H9 (cell line): ENCODE results near the gene EXOC8. TPM values are rescaled to one million over a fixed set of nuclear protein-coding genes. Genes with fewer than 3 reads are reported as not detected.

Source experiments
- DNase-seq: peaks from one replicate; pipeline ENCODE4 v3.0.0-alpha.2; 2017
- H2AFZ ChIP-seq: one replicate; pipeline ENCODE4 v1.6.1; 2013; ENCODE audit warnings: mild to moderate bottlenecking, low read length, control low read depth, moderate library complexity
- H2AK5ac ChIP-seq: 2 replicates; pipeline ENCODE4 v1.6.1; 2013; ENCODE audit warnings: low read length, control low read depth, mixed read lengths; ENCODE audit not compliant: insufficient read length
- H2BK120ac ChIP-seq: one replicate; pipeline ENCODE4 v1.6.1; 2013; ENCODE audit warnings: low read depth, mild to moderate bottlenecking, low read length, control low read depth, inconsistent platforms; ENCODE audit not compliant: poor library complexity, severe bottlenecking
- H2BK12ac ChIP-seq: 2 replicates; pipeline ENCODE4 v1.6.1; 2013; ENCODE audit warnings: low read length, control low read depth, mixed read lengths, low read depth; ENCODE audit not compliant: insufficient read length
- H2BK15ac ChIP-seq: 2 replicates; pipeline ENCODE4 v1.6.1; 2013; ENCODE audit warnings: low read depth, low read length, control low read depth
- H2BK20ac ChIP-seq: one replicate; pipeline ENCODE4 v1.6.1; 2013; ENCODE audit warnings: low read depth, mild to moderate bottlenecking, low read length, control low read depth, inconsistent platforms; ENCODE audit not compliant: poor library complexity, severe bottlenecking
- H2BK5ac ChIP-seq: 2 replicates; pipeline ENCODE4 v1.6.1; 2013; ENCODE audit warnings: low read length, control low read depth, mixed read lengths; ENCODE audit not compliant: insufficient read length
- H3K14ac ChIP-seq: 2 replicates; pipeline ENCODE4 v1.6.1; 2013; ENCODE audit warnings: low read length, control low read depth; ENCODE audit not compliant: insufficient read depth
- H3K18ac ChIP-seq: 2 replicates; pipeline ENCODE4 v1.6.1; 2013; ENCODE audit warnings: low read depth, mild to moderate bottlenecking, mixed read lengths, low read length, control low read depth; ENCODE audit not compliant: insufficient read length
- H3K23ac ChIP-seq: 2 replicates; pipeline ENCODE4 v1.6.1; 2013; ENCODE audit warnings: low read length, control low read depth, mixed read lengths, low read depth; ENCODE audit not compliant: insufficient read length
- H3K23me2 ChIP-seq: 2 replicates; pipeline ENCODE4 v1.6.1; 2013; ENCODE audit warnings: low read depth, mild to moderate bottlenecking, mixed read lengths, low read length, control low read depth; ENCODE audit not compliant: insufficient read length, poor library complexity, severe bottlenecking
- H3K27ac ChIP-seq: 2 replicates; pipeline ENCODE4 v1.5.1; 2013; ENCODE audit warnings: low read length, control low read depth, mixed read lengths, low read depth; ENCODE audit not compliant: insufficient read length
- H3K27me3 ChIP-seq: 2 replicates; pipeline ENCODE4 v1.6.1; 2013; ENCODE audit warnings: low read length, control low read depth, inconsistent platforms; ENCODE audit not compliant: insufficient read depth
- H3K4ac ChIP-seq: 2 replicates; pipeline ENCODE4 v1.6.1; 2013; ENCODE audit warnings: low read depth, mild to moderate bottlenecking, control low read depth, inconsistent platforms, low read length, moderate library complexity
- H3K4me1 ChIP-seq: 2 replicates; pipeline ENCODE4 v1.6.1; 2013; ENCODE audit warnings: low read length, control low read depth, inconsistent platforms; ENCODE audit not compliant: insufficient read depth
- H3K4me2 ChIP-seq: 2 replicates; pipeline ENCODE4 v1.6.1; 2013; ENCODE audit warnings: low read length, control low read depth, mixed read lengths; ENCODE audit not compliant: insufficient read length, insufficient read depth
- H3K56ac ChIP-seq: 2 replicates; pipeline ENCODE4 v1.6.1; 2013; ENCODE audit warnings: low read depth, mild to moderate bottlenecking, mixed read lengths, low read length, control low read depth; ENCODE audit not compliant: insufficient read length
- H3K79me1 ChIP-seq: 2 replicates; pipeline ENCODE4 v1.6.1; 2013; ENCODE audit warnings: low read depth, mild to moderate bottlenecking, moderate library complexity, low read length, control low read depth, inconsistent platforms; ENCODE audit not compliant: insufficient read depth, poor library complexity, severe bottlenecking
- H3K79me2 ChIP-seq: 2 replicates; pipeline ENCODE4 v1.6.1; 2013; ENCODE audit warnings: low read length, control low read depth, inconsistent platforms; ENCODE audit not compliant: insufficient read depth
- H3K9ac ChIP-seq: 2 replicates; pipeline ENCODE4 v1.6.1; 2013; ENCODE audit warnings: low read length, control low read depth, mixed read lengths; ENCODE audit not compliant: insufficient read length; ENCODE audit errors: extremely low read depth
- H3K9me3 ChIP-seq: one replicate; pipeline ENCODE4 v1.6.1; 2013; ENCODE audit warnings: low read depth, low read length, inconsistent platforms; ENCODE audit not compliant: control insufficient read depth
- H3T11ph ChIP-seq: one replicate; pipeline ENCODE4 v1.6.1; 2013; ENCODE audit warnings: mild to moderate bottlenecking, low read length, control low read depth, inconsistent platforms
- H4K20me1 ChIP-seq: one replicate; pipeline ENCODE4 v1.6.1; 2013; ENCODE audit not compliant: control insufficient read depth, insufficient read length, insufficient read depth
- H4K5ac ChIP-seq: 2 replicates; pipeline ENCODE4 v1.6.1; 2013; ENCODE audit warnings: low read depth, mild to moderate bottlenecking, mixed read lengths, low read length, control low read depth; ENCODE audit not compliant: insufficient read length
- H4K8ac ChIP-seq: replicated peaks from 2 replicates; pipeline ENCODE4 v1.6.1; 2013; ENCODE audit warnings: low read length, control low read depth, mixed read lengths, low read depth; ENCODE audit not compliant: insufficient read length
- H4K91ac ChIP-seq: 2 replicates; pipeline ENCODE4 v1.6.1; 2013; ENCODE audit warnings: low read depth, mild to moderate bottlenecking, moderate library complexity, mixed read lengths, low read length, control low read depth; ENCODE audit not compliant: insufficient read length
- H3K27ac Mint-ChIP-seq, 3 experiments: 2 replicates in 2 of 3; 3 replicates in 1 of 3; pipeline ENCODE4 v1.8.0; 2020 to 2021; ENCODE audit warnings: mixed read lengths in 3 of 3, mild to moderate bottlenecking in 1 of 3, moderate library complexity in 1 of 3
- H3K27me3 Mint-ChIP-seq: 2 replicates; pipeline ENCODE4 v1.8.0; 2021; ENCODE audit warnings: low read depth, mild to moderate bottlenecking, moderate library complexity, mixed read lengths
- H3K36me3 Mint-ChIP-seq, 3 experiments: 2 replicates in 2 of 3; 3 replicates in 1 of 3; pipeline ENCODE4 v1.8.0; 2020 to 2021; ENCODE audit warnings: low read depth in 3 of 3, mixed read lengths in 3 of 3; ENCODE audit not compliant: insufficient read depth in 1 of 3
- H3K4me1 Mint-ChIP-seq, 2 experiments: 2 replicates each; pipeline ENCODE4 v1.8.0; 2020; ENCODE audit warnings: mixed read lengths in 2 of 2
- H3K4me3 Mint-ChIP-seq, 2 experiments: 2 replicates in 1 of 2; 3 replicates in 1 of 2; pipeline ENCODE4 v1.8.0; 2020 to 2021; ENCODE audit warnings: mild to moderate bottlenecking in 2 of 2, mixed read lengths in 2 of 2, moderate library complexity in 1 of 2
- H3K9me3 Mint-ChIP-seq, 2 experiments: 2 replicates in 1 of 2; 3 replicates in 1 of 2; pipeline ENCODE4 v1.8.0; 2020; ENCODE audit warnings: mild to moderate bottlenecking in 2 of 2, mixed read lengths in 2 of 2, moderate library complexity in 1 of 2
- CTCF ChIP-seq: fragments of 200-600 bp; sonication (generic); conservative IDR thresholded peaks from 3 replicates; pipeline ENCODE4 v1.8.0; 2021; ENCODE audit warnings: antibody characterized with exemption, mild to moderate bottlenecking
- WGBS: extraction: QIAGEN DNeasy Blood & Tissue Kit; methylation state at CpG from one replicate; pipeline ENCODE4 v1.1.7; 2013; ENCODE audit warnings: missing lambda C conversion rate, low lambda C conversion rate, mixed read lengths; ENCODE audit not compliant: insufficient read length; ENCODE audit errors: extremely low coverage; 5-methylcytosine and 5-hydroxymethylcytosine counted together
- total RNA-seq: library from RNA; stranded (reverse); gene quantifications from 2 replicates; pipeline ENCODE4 v1.2.1, GENCODE V29; 2021

EXOC8 gene
- total RNA-seq, 1 experiment from 2014 or later, result 10.8 TPM

- Histone ChIP-seq H3K56ac (no peak overlapping the region), H2BK120ac (no peak overlapping the region), H4K5ac (no peak overlapping the region), H3K4me1 (no peaks in the 10 kb centered on the region), H3T11ph (no peak overlapping the region), H3K4me2 (no peak overlapping the region), H3K23ac (no peak overlapping the region), H2BK12ac (no peak overlapping the region), H3K79me2 (no peaks in the 10 kb centered on the region), H2BK20ac (no peak overlapping the region), H3K9me3 (no peaks in the 10 kb centered on the region), H2AFZ (no peak overlapping the region), H2BK15ac (no peak overlapping the region), H4K20me1 (no peaks in the 10 kb centered on the region), H3K18ac (no peak overlapping the region), H3K27me3 (no peaks in the 10 kb centered on the region), H3K23me2 (no peaks in the 10 kb centered on the region), H2AK5ac (no peak overlapping the region), H3K79me1 (no peaks in the 10 kb centered on the region), H4K91ac (no peak overlapping the region), H2BK5ac (no peak overlapping the region), H3K9ac (no peak overlapping the region), H3K14ac (no peak overlapping the region), H3K4ac (no peak overlapping the region), H4K8ac (no peak overlapping the region), H3K27ac (no peak overlapping the region)
- no peak overlapping the region for H3K27ac Mint-ChIP-seq
- no peak overlapping the region for H3K4me3 Mint-ChIP-seq
- H3K27me3 Mint-ChIP-seq, result no peaks in the 10 kb centered on the region
- no peak for TF ChIP-seq CTCF
- no CpG with 5 or more reads among the region's 1 CpG for WGBS
- H3K4me1 Mint-ChIP-seq, result no peaks in the 10 kb centered on the region
- H3K36me3 Mint-ChIP-seq, result peaks cover 0 to 11% (median 0%) of the 10 kb centered on the region in 3 experiments; a peak in 1 of 7 replicates
- DNase-seq, result no peak
- H3K9me3 Mint-ChIP-seq, result no peaks in the 10 kb centered on the region
These were observed 26.0 kb upstream of the EXOC8 start for GRCh38 chr1:231363624-231364023.
